ENCODE data around the gene SMIM1.
A peak's percentile ranks its signal among the peaks of the same experiment; 100 is the strongest.

Gene SMIM1

GRCh38 chr1:3770047-3770765 is 2.3 kb upstream of the SMIM1 start:
- CTCF ChIA-PET: interaction anchor here (1.2 kb wide), 1 partner anchor 46 kb away, joined by 4 read pairs; no protein-coding TSS in a partner anchor
- TF ChIP-seq CTCF (conservative IDR thresholded peaks at IDR 0.05; ENCODE audit: low read depth): no peak
- no peak overlapping the region for H3K27ac ChIP-seq
- DNase-seq (ENCODE audit: low spot score): no peak
- POLR2A ChIA-PET (ENCODE audit: low non-redundant PET): no interaction called here

- CTCF ChIA-PET: no interaction called here
- H3K27ac ChIP-seq: no peak overlapping the region
- no peak for TF ChIP-seq CTCF (conservative IDR thresholded peaks at IDR 0.05; ENCODE audit: low read depth)
- POLR2A ChIA-PET (ENCODE audit: low non-redundant PET): no interaction called here
- no peak for DNase-seq (ENCODE audit: low spot score)
Observed at GRCh38 chr1:3771108-3772026, 1.2 kb upstream of the SMIM1 start.

- POLR2A ChIA-PET (ENCODE audit: low non-redundant PET): no interaction called here
- CTCF ChIA-PET: no interaction called here
- H3K27ac ChIP-seq: peak overlapping the region; percentile 42; the same call in 1 of the 2 replicates
- TF ChIP-seq CTCF (conservative IDR thresholded peaks at IDR 0.05; ENCODE audit: low read depth): no peak
- peak; percentile 95 for DNase-seq (ENCODE audit: low spot score)
Observed at GRCh38 chr1:3772027-3772714, 378 bp upstream of the SMIM1 start.

- DNase-seq (ENCODE audit: low spot score): no peak
- no peak for TF ChIP-seq CTCF (conservative IDR thresholded peaks at IDR 0.05; ENCODE audit: low read depth)
- H3K27ac ChIP-seq: peak overlapping the region; percentile 42
- ChIA-PET POLR2A (ENCODE audit: low non-redundant PET) (no interaction called here), CTCF (no interaction called here)
Observed at GRCh38 chr1:3773572-3774275, 1.2 kb downstream of the SMIM1 start.

- H3K27ac ChIP-seq: no peak overlapping the region; the same call in 1 of the 2 replicates
- ChIA-PET CTCF (no interaction called here), POLR2A (ENCODE audit: low non-redundant PET) (no interaction called here)
- no peak for DNase-seq (ENCODE audit: low spot score)
- no peak for TF ChIP-seq CTCF (conservative IDR thresholded peaks at IDR 0.05; ENCODE audit: low read depth)
Observed at GRCh38 chr1:3774276-3774945, 1.9 kb downstream of the SMIM1 start.
